HG02885 (cell line): Measurements from ENCODE around the gene HRH1.
"Not testable (repeated sequence)": the region's sequence is repeated elsewhere in the genome, so short reads cannot be mapped to it uniquely, and the experiment has no call there.

ENCODE experiments used
- ATAC-seq: cut with Tn5 transposase; IDR thresholded peaks from one replicate; pipeline ENCODE4 v1.9.1; 2021; ENCODE audit warnings: mild to moderate bottlenecking; ENCODE audit not compliant: unreplicated experiment, poor library complexity

HRH1 gene, protein sequence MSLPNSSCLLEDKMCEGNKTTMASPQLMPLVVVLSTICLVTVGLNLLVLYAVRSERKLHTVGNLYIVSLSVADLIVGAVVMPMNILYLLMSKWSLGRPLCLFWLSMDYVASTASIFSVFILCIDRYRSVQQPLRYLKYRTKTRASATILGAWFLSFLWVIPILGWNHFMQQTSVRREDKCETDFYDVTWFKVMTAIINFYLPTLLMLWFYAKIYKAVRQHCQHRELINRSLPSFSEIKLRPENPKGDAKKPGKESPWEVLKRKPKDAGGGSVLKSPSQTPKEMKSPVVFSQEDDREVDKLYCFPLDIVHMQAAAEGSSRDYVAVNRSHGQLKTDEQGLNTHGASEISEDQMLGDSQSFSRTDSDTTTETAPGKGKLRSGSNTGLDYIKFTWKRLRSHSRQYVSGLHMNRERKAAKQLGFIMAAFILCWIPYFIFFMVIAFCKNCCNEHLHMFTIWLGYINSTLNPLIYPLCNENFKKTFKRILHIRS

DNA sequence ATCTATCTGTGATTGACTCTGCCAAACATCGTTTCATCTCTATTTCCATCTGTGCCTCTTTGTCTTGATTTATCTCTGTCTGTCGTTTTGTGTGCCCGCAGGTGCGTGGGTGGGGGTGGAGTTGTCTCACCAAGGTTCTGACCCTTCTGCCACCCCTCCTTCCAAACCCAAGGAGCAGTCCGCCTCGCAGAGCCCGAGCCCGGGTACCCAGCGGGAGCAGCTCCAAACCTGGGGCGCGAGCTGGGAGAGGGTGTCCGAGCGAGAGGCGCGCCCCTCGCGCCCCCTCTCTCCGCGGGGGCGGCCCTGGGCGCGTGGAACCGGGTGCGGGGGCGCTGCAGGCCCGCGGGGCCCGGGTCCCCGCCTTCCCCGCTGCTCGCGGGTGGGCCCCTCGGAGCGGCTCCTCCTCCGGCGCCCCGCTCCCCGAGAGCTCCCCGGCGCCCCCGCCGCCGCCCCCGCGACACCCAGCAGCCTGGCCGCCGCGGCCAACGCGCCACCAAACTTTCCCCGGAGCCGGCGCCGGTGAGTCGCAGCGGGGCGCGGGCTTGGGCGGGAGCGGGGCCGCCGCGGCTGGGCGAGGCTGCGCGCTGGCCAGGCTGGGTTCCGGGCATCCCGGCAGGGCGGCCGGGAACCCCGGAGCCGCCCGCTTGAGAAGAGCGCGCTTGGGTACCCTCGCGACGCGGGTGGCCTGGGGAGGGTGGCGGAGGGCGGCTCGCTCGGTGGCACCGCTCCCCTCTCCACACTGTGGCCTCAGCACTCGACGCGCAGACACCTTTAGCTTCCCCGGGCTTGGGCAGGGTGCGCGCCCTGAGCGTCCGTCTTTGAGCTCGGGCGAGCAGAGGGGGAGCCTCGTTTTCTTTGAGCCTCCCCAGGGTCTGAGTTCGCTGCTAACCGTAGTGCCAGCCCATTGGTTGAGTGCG is at the start of gene HRH1:
Gene HRH1 (plus strand): TSS at position 458 of the 917 bp plus-strand sequence. CDS start 104,545 bp downstream, outside the sequence.
- ATAC-seq, result no peak

DNA sequence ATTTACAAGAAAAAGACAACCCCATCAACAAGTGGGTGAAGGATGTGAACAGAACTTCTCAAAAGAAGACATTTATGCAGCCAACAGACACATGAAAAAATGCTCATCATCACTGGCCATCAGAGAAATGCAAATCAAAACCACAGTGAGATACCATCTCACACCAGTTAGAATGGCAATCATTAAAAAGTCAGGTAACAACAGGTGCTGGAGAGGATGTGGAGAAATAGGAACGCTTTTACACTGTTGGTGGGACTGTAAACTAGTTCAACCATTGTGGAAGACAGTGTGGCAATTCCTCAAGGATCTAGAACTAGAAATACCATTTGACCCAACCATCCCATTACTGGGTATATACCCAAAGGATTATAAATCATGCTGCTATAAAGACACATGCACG is 41.0 kb upstream of the HRH1 start:
- ATAC-seq, result not testable (repeated sequence)

DNA sequence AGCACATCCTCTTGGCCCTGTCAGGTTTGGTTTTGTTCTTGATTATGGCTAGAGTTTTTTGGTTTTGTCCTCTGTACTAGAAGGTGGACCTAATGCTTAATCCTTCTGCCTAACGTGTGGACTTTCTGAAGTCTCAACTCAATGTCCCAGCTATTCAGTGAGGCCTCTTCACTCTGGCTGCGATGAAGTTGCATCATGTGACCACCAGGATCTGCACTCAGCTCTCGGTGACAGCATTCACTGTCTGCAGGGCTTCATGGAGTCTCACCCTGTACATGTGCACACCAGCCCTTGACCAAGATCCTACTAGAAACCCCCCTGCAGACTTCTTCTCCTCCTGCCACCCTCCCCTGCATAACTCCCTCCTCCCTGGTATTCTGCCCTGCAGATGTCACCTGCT is 38.7 kb upstream of the HRH1 start:
- no peak for ATAC-seq

DNA sequence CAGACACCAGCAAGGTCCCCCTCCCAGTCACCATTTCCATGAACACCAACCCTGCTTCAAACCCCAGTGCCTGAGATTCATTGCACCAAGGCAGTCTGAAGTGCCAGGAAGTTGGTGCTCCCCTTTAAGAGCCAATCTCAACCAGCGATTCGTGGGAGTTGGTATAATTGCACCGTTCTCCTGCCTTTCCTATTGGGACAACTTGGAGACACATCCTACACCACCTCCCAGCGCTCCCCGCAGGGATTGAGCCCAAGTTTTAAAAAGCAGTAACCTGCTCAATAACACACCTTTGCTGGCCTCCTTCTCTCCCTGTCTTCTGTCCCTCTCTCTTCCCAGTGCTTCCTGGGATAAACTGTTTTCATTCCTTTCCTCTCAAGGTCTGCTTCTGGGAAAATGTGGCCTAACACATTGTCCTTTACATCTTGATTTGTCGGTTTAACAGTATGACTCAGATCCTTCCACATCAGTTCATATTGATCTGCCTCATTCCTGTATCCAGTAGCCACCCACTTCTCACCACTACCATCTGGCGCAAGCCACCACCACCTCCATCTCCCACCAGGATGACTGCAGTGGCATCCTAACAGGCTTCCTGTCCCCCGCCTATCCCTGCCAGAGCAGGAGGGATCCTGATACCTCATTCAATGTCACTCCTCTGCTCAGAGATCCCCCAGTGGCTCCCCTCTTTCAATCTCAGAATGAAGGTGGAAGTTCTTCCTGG is 37.8 kb upstream of the HRH1 start:
- no peak for ATAC-seq

DNA sequence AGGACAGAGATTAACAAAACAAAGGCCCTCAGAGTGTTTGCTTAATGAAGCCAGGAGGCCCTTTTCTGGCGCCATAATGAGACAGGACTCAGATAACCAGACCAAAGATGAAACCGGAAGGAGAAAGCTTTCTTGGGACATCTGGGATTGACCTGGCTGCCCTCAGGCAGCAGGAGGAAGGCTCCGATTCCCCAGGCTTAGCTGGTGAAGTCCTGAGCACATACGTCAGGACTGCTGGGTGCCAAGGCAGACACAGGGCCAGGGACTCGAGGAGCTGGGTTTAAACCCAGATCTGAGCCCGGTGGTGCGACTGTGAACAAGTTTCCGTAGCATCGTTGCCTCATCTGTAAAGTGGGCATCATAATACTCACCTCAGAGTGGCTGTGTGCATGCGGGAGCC is 36.7 kb upstream of the HRH1 start:
- ATAC-seq, result no peak

DNA sequence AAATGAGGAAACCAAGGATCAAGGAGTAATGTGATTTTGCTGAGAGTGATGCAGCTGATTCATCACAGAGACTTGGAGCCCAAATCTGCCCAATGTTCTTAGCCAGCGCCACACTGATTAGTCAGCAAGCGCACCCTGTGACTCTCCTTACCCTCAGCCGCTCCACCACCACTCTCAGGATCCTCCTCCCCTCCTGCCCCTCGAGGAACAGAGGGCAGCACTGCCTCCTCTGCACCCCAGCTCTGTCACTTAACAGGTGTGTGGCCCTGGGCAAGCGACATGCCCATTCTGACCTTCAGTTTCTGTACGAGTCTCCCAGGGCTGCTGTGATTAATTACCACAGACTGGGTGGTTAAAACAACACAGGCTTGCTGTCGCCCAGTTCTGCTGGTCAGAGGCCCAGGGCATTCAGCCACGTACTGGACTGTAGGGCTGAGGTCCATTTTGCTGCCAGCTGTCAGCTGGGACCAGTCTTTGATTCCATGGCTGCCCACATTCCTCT is 36.1 kb upstream of the HRH1 start:
- no peak for ATAC-seq

DNA sequence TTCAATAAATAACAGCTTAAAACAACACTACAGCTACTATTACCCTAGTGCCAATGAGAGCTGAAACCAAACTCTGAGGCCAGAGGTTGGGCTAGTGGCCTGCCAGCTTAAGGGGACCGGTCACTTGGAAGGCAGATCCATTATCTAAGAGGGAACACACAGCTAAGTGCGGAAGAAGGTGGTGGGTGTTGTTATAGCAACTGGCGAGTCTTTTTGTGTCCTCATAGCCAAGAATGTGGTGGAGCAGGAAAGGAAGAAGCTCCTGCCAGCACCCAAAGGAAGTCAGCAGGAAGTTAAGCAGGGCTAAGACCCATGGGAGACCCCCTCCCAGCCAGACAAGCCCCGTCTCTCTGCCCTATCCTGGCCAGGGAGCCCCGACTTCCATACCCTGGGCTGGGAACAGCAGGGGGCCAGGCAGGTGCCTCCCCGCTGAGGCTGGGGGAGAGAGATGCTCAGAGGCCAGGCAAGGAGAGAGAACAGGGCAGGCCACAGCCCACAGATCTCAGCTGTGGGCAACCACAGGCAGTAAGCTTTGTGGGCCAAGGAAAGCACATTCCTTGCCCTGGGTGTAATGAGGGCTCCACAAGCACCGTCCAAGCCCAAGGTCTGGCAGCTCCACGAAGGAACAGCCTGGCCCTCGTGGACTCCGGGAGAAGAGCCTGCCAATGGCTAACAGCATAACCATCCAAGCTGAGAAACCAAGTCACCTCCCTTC is 34.0 kb upstream of the HRH1 start:
- ATAC-seq, result no peak

DNA sequence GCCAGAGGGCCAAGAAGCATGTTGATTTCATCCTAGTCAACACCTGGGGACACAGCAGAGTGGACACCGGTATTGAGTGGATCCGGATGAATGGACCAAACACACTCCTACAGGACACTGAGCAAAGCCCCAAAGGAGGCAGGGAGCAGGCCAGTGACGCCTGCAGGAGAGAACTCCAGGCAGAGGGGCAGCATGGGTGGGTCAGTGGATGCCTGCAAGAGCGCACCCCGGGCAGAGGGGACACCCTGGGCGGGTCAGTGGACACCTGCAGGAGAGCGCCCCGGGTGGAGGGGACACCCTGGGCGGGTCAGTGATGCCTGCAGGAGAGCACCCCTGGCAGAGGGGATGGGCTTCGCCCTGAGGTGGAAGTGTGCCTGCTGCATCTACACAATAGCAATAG is 27.6 kb upstream of the HRH1 start:
- no peak for ATAC-seq

DNA sequence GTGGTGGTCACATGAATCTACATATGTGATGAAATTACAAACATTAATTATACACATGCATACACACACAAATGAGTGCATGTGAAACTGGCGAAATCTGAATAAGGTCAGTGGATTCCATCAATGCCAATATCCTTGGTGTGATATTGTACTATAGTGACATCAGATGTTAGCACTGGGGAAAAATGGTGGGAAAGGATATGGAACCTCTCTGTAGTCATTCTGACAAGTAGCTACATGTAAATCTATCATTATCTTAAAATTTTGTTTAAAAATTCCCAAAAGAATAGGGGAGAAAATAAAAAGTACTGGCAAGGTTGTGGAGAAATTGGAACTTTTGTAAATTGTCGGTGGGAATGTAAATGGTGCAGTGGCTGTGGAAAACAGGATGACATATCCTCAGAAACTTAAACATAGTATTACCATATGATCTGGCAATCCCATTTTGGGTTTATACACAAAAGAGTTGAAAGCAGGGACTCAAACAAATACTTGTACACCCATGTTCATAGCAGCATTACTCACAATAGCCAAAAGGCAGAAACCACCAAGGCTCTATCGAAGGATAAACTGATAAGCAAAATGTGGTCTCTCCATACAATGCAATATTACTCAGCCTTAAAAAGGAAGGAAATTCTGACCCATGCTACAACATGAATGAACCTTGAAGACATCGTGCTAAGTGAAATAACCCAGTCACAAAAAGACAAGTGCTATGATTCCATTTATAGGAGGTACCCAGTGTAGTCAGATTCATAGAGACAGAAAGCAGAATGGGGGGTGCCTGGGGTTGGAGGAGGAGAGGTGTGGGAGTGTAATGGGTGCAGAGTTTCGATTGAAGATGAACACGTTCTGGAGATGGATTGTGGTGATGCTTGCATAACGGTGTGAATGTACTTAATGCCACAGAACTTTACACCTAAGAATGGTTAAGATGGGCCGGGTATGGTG is 25.3 kb upstream of the HRH1 start:
- no peak for ATAC-seq

DNA sequence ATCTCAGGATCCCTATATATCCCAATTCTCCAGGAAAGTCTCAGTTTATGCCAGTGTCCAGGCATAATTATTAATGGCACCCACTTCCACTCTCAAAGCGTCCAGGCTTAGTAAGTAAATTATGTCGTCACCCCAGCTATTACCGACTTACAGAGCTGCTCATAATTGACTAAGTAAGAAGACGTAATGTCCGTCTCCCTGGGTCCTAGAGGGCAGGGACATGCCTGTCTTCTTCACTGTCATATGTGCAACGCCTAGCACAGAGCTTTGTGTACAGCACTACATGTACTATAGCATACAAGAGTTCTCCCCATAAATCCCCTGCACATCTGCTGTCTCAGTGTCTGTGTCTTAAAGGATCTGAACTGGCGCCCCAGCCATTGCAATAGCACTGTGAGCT is 23.9 kb upstream of the HRH1 start:
- ATAC-seq, result no peak

DNA sequence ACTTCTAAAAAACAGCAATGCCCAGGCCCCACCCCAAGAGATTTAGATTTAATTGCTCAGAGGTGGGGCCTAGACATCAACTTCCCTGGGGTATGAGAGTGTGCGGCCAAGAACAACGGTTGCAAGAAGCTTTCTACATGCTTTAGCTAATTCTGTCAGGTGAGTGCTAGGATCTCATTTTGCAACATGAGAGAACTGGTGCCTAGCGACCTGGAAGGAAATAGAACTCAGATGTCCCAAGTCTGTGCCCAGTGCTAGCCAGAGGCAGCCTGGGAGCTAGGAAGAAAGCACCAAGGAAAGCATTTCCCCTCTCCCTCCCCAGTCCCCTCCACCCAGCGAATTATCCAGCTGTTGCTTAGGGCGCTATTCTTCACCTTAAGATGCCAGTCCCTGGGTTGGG is 22.9 kb upstream of the HRH1 start:
- no peak for ATAC-seq

DNA sequence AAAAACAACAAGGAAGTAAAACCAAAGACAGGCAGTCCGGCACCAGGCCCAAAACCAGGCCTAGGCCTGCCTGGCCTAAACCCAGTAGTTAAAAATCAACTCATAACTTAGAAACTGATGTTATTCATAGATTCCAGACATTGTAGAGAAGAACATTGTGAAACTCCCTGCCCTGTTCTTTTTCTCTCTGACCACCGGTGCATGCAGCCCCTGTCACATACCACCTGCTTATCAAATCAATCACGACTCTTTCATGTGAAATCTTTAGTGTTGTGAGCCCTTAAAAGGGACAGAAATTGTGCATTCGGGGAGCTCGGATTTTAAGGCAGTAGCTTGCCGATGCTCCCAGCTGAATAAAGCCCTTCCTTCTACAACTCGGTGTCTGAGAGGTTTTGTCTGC is 22.4 kb upstream of the HRH1 start:
- ATAC-seq, result not testable (repeated sequence)

DNA sequence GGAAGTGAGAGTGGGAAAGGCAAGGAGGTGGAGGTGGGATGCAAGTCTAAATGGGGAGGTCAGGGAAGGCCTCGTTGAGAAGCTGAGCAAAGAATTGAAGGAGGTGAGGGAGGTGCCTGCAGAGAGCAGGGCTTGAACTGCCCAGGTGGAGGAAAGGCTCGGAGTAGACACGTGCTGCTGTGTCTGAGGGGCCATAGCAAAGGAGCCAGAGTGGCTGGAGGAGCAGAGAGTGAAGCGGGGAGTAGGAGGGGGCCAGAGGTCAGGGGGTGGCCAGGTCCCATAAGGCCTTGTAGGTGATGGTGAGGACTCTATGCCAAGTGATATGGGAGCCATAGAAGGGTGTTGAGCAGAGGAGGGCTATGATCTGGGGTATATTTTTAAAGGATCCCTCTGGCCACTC is 21.4 kb upstream of the HRH1 start:
- no peak for ATAC-seq

DNA sequence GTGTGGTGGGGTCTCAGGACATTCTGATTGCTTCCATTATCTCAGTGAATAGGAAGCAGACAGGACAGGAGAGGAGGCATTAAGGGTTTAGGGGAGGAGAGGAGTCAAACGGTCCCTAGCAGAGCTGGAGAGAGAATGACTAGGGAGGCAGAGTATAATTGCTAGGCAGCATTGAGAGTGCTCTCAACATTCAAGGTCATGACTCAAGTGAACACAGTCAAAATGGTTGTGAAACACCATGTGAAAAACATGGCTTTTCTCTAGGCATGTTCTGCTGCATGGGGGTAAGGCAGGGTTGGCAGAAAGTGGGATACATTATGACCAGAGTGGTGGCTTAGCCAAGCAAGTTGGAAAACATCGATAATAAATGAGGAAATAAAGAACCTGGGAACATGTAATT is 19.5 kb upstream of the HRH1 start:
- ATAC-seq, result no peak

DNA sequence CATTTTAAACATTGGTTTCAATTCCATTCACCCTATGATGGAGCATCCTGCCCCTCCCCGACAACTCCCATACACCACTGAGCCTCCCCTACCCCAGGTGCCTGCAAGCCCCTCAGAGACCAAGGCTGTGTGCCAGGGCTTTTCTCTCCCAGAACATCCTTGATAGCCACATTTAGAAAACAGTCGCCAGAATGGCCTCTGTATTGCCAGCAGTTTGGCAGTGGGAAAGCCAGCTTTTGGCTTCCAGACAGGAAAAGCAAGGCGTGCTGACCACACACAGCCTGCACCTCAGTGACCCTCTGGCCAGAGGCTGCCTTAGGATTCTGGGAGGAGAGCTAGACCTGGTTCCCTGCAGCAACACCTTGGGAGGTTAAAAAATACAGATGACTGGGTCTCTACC is 18.2 kb upstream of the HRH1 start:
- ATAC-seq, result no peak

DNA sequence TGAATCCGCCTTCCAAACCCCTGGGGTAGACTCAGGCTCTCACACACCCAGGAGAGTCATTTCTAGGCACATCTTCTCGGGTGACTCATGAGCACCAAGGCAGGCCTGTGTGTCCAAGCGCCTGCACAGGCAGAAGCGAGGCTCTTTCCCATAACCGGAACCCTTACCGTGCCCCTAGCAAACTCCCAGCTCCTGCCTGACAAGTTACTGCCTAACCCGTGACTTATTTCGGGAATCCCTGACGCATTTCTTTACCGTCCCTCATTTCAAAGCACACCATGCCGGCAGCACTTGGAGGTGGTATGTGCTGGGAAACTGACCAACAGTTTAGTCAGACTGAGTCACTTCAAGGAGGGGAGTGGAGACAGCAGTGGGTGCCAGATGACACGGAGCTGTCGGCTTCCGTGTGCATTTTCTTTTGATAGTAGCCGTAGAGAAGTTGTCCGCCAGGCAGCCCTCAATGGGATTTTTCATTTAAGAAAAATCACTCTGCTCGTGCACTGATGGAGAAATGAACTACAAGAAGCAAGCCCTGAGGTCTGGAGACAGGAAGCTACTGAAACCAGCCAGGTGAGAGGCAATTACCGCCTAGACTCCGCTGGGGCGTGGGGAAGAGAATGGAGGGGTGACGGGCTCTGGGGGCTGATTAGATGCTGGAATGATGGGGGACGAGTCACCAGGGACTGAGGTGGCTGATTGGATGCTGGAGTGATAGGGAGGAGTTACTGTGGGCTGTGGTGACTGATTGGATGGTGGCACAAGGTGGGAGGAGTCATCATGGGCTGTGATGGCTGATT is 17.3 kb upstream of the HRH1 start:
- no peak for ATAC-seq

DNA sequence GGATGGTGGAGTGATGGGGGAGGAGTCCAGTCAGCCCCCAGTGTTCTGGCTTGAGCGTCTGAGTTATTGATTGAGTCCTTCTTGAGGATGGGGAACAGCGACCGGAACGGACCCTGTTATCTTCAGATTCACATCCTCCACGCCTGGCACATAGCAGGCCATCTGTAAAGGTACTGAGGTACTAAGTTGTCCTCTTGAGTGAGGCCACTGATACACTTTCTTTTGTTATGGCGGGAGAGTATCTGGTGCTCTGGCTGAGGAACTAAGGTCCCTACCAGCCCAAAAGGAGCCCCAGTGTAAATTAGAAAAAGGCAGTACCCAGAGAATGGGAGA is 16.7 kb upstream of the HRH1 start:
- ATAC-seq, result no peak

DNA sequence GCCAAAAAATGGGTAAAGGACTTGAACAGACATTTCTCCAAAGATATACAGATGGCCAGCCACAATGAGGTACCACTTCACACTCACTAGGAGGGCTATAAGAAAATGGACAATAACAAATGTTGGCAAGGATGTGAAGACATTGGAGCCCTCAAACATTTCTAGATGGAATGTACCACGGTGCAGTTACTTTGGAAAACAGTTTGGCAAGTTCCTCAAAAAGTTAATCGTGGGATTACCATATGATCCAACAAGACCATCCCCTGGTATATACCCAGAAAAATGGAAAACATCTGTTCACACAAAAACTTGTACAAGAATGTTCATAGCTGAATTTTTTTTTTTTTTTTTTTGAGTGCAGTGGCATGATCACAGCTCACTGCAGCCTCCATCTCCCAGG is 15.9 kb upstream of the HRH1 start:
- ATAC-seq, result no peak
